K562 (cell line): ENCODE results near the gene ZNF384. TPM values are rescaled to one million over a fixed set of nuclear protein-coding genes. Genes with fewer than 3 reads are reported as not detected.

Experiments used
- MTA3 ChIP-seq: fragments of 450-650 bp; formaldehyde crosslinking; IDR thresholded peaks from 2 replicates; pipeline ENCODE4 v1.6.1; 2017; ENCODE audit warnings: mild to moderate bottlenecking, borderline replicate concordance
- ZC3H11A ChIP-seq: IDR thresholded peaks from 2 replicates; pipeline ENCODE4 v1.6.1; 2012; ENCODE audit warnings: low read depth, low read length, improper control_type of control experiment
- ZFP36 ChIP-seq: fragments of 150-350 bp; IDR thresholded peaks from 2 replicates; pipeline ENCODE4 v1.6.1; 2018; ENCODE audit warnings: low read length, low read depth; ENCODE audit not compliant: partially characterized antibody
- ZNF696 ChIP-seq: fragments of 250-450 bp; sonication (Bioruptor Pico); conservative IDR thresholded peaks from 2 replicates; pipeline ENCODE4 v1.4.0; 2020; ENCODE audit warnings: mild to moderate bottlenecking, moderate library complexity
- polyA plus RNA-seq, 8 experiments: library from polyadenylated mRNA; depleted of rRNA in 4 of 8; stranded (reverse) in 5 of 8; unstranded in 3 of 8; fragments of >200 nt; fragmentation: Nextera tagmentation in 2 of 8; fragmentation: Illumina TruSeq in 1 of 8; extraction: Ambion mirVana in 2 of 8; extraction: Trizol in 1 of 8; gene quantifications; 2 replicates each; pipeline versions ENCODE4 v1.2.1 to v1.2.3, GENCODE V29; 2011 to 2014; ENCODE audit warnings: inconsistent platforms in 1 of 8, missing spikeins in 1 of 8
- total RNA-seq, 7 experiments: library from RNA; depleted of rRNA in 6 of 7; stranded (reverse); fragments of >200 nt in 6 of 7; fragmentation: Illumina TruSeq in 2 of 7; extraction: Trizol in 2 of 7; gene quantifications; 2 replicates each; pipeline versions ENCODE4 v1.2.1 to v1.2.3, GENCODE V29; 2011 to 2021; ENCODE audit warnings: low replicate concordance in 1 of 7
- TF ChIP-seq, protein P1 (sequence below), 2 experiments: IDR thresholded peaks in 1 of 2; conservative IDR thresholded peaks in 1 of 2; 2 replicates each; pipeline ENCODE4 v1.6.1; 2016; ENCODE audit warnings: low read depth in 2 of 2, mild to moderate bottlenecking in 1 of 2, missing compliant biosample characterization in 1 of 2, missing genetic modification characterization in 1 of 2, moderate library complexity in 1 of 2
- TF ChIP-seq, protein P2 (sequence below), 2 experiments: fragments of 450-650 bp in 1 of 2; IDR thresholded peaks; 2 replicates each; pipeline ENCODE4 v1.6.1; 2011 to 2017; ENCODE audit warnings: low read depth in 2 of 2, antibody characterized with exemption in 1 of 2, borderline replicate concordance in 1 of 2, low read length in 1 of 2, mild to moderate bottlenecking in 1 of 2, mixed read lengths in 1 of 2; ENCODE audit not compliant: control insufficient read depth in 1 of 2
- TF ChIP-seq, protein P3 (sequence below): fragments of 450-650 bp; IDR thresholded peaks from 2 replicates; pipeline ENCODE4 v1.6.1; 2018; ENCODE audit warnings: mild to moderate bottlenecking, low read depth; ENCODE audit not compliant: partially characterized antibody

The ZNF384 gene
- total and polyA plus RNA-seq, 9 of the 15 experiments (the other 6 are each of a cell fraction or from before 2014, with no cell fraction given): 0.36 to 64.8 (median 21.3) TPM

DNA sequence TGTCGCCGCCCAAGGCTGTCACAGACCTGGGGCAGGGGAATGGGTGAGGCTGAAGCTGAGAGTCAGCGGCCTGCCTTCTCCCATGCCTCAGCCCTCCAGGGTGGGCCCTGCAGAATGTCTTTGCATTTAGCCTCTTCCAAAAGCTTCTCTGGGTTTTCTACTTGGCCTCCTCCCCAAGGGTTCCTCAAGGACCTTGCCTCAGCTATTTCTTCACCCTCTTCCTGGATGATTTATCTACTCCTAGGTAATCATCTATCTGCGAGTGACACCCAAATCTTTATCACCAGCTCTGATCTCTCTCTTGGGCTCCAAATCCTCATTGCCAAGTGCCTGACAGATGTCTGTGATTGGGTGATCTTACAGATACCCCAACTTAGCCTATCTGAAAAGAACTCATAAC lies 48.7 kb downstream of the ZNF384 start (continued):
- TF ChIP-seq, protein P1, sequence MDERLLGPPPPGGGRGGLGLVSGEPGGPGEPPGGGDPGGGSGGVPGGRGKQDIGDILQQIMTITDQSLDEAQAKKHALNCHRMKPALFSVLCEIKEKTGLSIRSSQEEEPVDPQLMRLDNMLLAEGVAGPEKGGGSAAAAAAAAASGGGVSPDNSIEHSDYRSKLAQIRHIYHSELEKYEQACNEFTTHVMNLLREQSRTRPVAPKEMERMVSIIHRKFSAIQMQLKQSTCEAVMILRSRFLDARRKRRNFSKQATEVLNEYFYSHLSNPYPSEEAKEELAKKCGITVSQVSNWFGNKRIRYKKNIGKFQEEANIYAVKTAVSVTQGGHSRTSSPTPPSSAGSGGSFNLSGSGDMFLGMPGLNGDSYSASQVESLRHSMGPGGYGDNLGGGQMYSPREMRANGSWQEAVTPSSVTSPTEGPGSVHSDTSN (CRISPR knock-in tag; IDR thresholded peaks at IDR 0.05; ENCODE audit: low read depth): no peak
- TF ChIP-seq, protein P1 (tag; conservative IDR thresholded peaks at IDR 0.05; ENCODE audit: low read depth): 0 out of 2 replicates have a peak, but pooled peaks have one; percentile 27
- TF ChIP-seq MTA3 (no peak), ZC3H11A (no peak), ZFP36 (peak; percentile 89), ZNF696 (no peak)
- TF ChIP-seq, protein P2, sequence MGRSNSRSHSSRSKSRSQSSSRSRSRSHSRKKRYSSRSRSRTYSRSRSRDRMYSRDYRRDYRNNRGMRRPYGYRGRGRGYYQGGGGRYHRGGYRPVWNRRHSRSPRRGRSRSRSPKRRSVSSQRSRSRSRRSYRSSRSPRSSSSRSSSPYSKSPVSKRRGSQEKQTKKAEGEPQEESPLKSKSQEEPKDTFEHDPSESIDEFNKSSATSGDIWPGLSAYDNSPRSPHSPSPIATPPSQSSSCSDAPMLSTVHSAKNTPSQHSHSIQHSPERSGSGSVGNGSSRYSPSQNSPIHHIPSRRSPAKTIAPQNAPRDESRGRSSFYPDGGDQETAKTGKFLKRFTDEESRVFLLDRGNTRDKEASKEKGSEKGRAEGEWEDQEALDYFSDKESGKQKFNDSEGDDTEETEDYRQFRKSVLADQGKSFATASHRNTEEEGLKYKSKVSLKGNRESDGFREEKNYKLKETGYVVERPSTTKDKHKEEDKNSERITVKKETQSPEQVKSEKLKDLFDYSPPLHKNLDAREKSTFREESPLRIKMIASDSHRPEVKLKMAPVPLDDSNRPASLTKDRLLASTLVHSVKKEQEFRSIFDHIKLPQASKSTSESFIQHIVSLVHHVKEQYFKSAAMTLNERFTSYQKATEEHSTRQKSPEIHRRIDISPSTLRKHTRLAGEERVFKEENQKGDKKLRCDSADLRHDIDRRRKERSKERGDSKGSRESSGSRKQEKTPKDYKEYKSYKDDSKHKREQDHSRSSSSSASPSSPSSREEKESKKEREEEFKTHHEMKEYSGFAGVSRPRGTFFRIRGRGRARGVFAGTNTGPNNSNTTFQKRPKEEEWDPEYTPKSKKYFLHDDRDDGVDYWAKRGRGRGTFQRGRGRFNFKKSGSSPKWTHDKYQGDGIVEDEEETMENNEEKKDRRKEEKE (IDR thresholded peaks at IDR 0.05; ENCODE audit: borderline replicate concordance in 1 of 2, control insufficient read depth in 1 of 2, low read depth in 2 of 2, low read length in 1 of 2): no peak
- TF ChIP-seq, protein P3, sequence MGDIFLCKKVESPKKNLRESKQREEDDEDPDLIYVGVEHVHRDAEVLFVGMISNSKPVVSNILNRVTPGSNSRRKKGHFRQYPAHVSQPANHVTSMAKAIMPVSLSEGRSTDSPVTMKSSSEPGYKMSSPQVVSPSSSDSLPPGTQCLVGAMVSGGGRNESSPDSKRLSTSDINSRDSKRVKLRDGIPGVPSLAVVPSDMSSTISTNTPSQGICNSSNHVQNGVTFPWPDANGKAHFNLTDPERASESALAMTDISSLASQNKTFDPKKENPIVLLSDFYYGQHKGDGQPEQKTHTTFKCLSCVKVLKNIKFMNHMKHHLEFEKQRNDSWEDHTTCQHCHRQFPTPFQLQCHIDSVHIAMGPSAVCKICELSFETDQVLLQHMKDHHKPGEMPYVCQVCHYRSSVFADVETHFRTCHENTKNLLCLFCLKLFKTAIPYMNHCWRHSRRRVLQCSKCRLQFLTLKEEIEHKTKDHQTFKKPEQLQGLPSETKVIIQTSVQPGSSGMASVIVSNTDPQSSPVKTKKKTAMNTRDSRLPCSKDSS: peak; percentile 25
